Activated T-helper 1 cell treated with Interleukin-2 at 50 U/mL for 16 hours (primary cell): Measurements from ENCODE around the gene PARN.
"Not testable (repeated sequence)": the region's sequence is repeated elsewhere in the genome, so short reads cannot be mapped to it uniquely, and the experiment has no call there.

ENCODE experiments used
- DNase-seq: peaks from one replicate; pipeline ENCODE4 v3.0.0-alpha.2; 2020; ENCODE audit warnings: low read depth

The PARN gene

GRCh38 chr16:14574698-14575415 lies 55.2 kb downstream of the PARN start:
- DNase-seq: not testable (repeated sequence)

- no peak for DNase-seq
Observed at GRCh38 chr16:14572535-14572934, 57.5 kb downstream of the PARN start.

GRCh38 chr16:14569213-14569612 lies 60.8 kb downstream of the PARN start:
- DNase-seq: no peak

- no peak for DNase-seq
Observed at GRCh38 chr16:14566599-14566998, 63.5 kb downstream of the PARN start.

GRCh38 chr16:14565688-14566025 lies 64.4 kb downstream of the PARN start:
- no peak for DNase-seq

- DNase-seq: no peak
Observed at GRCh38 chr16:14564861-14565687, 65.0 kb downstream of the PARN start.

- no peak for DNase-seq
Observed at GRCh38 chr16:14564323-14564722, 65.7 kb downstream of the PARN start.

GRCh38 chr16:14562691-14563491 lies 67.2 kb downstream of the PARN start:
- DNase-seq: no peak

- no peak for DNase-seq
Observed at GRCh38 chr16:14560523-14560922, 69.5 kb downstream of the PARN start.

- no peak for DNase-seq
Observed at GRCh38 chr16:14559809-14560241, 70.2 kb downstream of the PARN start.

GRCh38 chr16:14553447-14553846 lies 76.6 kb downstream of the PARN start:
- DNase-seq: no peak

GRCh38 chr16:14549789-14550153 lies 80.3 kb downstream of the PARN start:
- DNase-seq: no peak

- DNase-seq: no peak
Observed at GRCh38 chr16:14548933-14549788, 80.9 kb downstream of the PARN start.

- no peak for DNase-seq
Observed at GRCh38 chr16:14545346-14545884, 84.6 kb downstream of the PARN start.

GRCh38 chr16:14544846-14545245 lies 85.2 kb downstream of the PARN start:
- not testable (repeated sequence) for DNase-seq

GRCh38 chr16:14539631-14540030 lies 90.4 kb downstream of the PARN start:
- DNase-seq: no peak

- no peak for DNase-seq
Observed at GRCh38 chr16:14539156-14539555, 90.9 kb downstream of the PARN start.

- no peak for DNase-seq
Observed at GRCh38 chr16:14538604-14539003, 91.5 kb downstream of the PARN start.

- no peak for DNase-seq
Observed at GRCh38 chr16:14531613-14532012, 98.4 kb downstream of the PARN start.

GRCh38 chr16:14531101-14531500 lies 99.0 kb downstream of the PARN start:
- DNase-seq: no peak

- no peak for DNase-seq
Observed at GRCh38 chr16:14530046-14530445, 100.0 kb downstream of the PARN start.
